GM21825 (cell line): ENCODE results near the gene NXPE1.

Experiments
- ATAC-seq: cut with Tn5 transposase; IDR thresholded peaks from one replicate; pipeline ENCODE4 v1.9.1; 2021; ENCODE audit warnings: mild to moderate bottlenecking, moderate library complexity; ENCODE audit not compliant: unreplicated experiment

NXPE1 gene

DNA sequence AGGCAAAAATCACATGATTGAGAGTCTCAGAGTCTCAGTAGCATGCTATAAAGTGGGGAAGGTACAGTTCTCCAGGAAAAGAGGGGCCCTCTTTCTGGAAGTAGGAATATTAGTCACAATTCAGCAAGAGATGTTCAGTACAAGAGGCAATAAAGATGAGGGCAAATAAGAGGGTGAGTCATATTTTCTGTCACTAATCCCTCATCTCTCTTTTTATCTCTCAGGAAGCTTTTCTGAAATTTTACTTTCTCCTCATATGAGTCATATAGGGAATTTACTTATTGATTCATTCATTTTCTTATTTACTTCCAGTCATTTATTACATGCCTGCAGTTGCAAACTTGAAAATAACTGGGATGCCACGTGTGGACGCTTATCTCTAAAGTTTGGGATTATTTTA lies 3.4 kb upstream of the NXPE1 start:
- no peak for ATAC-seq

DNA sequence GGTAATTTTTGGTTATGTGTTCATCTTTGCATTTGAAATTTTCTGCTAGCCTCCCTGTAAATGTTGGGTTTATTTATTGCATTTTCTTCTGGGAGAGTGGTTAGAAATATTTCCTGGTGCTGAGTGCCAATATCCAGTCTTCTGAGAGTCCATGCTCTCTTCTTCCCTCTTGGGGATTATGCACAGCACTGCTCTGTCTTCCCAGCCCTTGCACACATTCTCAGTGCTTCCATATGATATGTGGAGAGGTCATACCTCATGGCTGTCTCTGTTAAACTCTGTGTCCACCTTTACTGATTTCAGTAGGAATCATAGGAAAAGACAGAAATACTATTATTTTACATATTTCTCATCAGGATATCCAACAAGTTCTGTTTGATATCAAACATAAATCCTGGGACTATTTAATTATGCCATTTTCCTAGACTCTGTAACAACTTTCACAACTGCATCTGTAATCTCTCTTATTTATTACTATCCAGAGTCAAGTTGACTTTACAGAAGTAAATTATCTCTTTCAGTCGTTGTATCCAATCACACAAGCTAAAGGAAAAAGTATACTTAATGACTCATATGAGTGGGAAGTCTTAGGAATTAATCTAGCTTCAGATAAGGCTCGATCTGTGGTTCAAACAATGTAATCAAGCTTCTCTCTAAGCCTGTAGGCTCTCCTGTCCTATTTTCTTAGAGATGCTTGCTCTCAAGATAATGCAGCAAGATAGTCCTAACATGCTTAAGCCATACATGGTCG lies 2.7 kb upstream of the NXPE1 start:
- no peak for ATAC-seq

DNA sequence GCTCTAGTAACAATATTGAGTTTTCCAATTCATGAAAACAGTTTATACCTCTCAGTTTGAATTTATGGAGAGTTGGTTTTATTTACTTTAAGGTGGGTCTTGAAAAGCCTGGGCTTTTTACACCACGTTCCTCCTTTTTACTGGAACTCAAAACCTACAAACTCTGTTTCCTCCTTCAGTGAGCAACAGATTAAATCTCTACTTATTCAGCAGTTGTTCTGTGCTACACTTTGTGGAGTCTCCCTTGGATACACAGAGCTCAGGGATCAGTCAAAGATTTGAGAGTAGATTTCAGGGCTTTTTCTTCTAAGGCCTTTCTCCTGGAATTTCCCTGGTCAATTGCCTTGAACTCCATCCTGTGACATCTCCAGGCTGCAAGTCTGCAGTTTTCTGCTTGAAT lies 3.5 kb downstream of the NXPE1 start:
- no peak for ATAC-seq

DNA sequence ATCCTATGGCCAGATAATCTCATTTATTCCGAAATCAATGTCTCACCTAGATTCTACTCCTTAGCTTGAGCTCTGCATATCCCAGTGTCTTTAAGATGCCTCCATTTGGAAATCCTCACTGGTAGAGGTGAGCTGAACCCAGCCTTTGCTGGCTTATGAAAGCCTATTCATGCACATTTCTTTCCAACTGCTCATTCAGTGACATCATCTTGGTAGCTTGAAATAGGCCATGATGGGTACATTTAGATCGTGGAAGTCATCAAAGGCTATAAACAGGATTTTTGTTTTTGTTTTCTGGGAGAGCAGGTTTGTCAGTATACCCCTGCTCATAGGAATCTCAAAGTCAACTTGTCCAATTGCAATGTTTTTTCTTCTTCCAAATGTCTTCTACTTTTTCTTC lies 6.0 kb downstream of the NXPE1 start:
- no peak for ATAC-seq

DNA sequence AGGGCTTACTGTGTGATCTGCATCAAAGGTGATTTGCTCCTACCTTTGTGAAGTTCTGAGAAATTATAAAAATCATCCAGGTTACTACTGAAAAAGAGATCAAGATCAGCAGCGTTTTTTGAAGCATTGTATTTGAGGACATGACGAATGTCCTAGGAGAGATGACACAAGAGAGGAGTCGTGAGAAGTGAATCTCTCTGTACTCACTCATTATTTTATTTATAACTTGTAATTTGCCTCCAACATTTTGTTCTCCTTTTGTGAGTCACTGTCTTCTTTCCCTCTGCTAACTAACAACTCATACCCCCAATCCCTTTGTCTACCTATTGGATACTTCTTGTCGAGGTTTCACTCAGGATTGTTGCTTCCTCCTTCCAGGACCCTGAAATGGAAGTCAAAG lies 8.6 kb downstream of the NXPE1 start:
- ATAC-seq = no peak

DNA sequence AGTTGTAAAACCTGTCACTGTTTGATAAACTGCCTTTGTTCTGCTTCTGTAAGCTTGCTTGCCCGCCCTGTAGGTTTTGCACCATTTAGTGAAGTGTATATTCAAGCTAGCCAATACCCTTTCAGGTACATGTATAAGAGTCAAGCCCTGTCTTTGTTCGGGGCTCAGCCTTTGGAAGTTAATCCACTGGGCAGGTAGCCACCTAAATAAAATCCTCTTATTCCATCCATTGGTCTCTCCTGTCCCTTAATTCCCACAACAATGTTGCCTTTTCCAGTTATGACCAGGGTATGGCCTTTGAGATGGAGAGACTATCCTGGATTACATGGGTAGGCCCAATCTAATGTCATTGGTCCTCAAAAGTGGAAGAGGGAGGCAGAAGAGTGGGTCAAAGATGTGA lies 34.0 kb downstream of the NXPE1 start:
- no peak for ATAC-seq

GRCh38 chr11:114524122-114524521 lies 35.6 kb downstream of the NXPE1 start:
- no peak for ATAC-seq

- no peak for ATAC-seq
Measured at GRCh38 chr11:114522818-114523217, 36.9 kb downstream of the NXPE1 start.

GRCh38 chr11:114511538-114511937 lies 48.1 kb downstream of the NXPE1 start:
- ATAC-seq = no peak

- no peak for ATAC-seq
Measured at GRCh38 chr11:114511079-114511478, 48.6 kb downstream of the NXPE1 start.

DNA sequence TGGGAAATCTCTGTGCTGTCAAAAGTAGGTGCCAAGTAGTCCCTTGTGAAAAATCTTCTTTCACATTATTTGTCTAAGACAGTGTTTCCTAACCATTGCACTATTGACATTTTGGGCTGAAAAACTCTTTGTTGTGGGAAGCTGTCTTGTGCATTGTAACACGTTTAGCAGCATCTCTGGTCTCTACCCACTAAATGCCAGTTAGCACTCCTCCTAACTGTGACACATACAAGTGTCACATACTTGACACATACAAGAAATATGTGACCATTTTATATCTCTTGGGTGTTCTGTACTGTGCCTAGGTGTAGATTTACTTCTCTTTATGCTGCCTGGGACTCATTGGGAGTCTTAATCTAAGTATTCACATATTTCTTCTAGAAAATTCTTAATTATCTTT lies 57.8 kb downstream of the NXPE1 start:
- ATAC-seq = no peak

- no peak for ATAC-seq
Measured at GRCh38 chr11:114499756-114500155, 59.9 kb downstream of the NXPE1 start.

GRCh38 chr11:114496915-114497314 lies 62.8 kb downstream of the NXPE1 start:
- no peak for ATAC-seq

GRCh38 chr11:114483929-114484328 lies 75.8 kb downstream of the NXPE1 start:
- ATAC-seq = no peak

DNA sequence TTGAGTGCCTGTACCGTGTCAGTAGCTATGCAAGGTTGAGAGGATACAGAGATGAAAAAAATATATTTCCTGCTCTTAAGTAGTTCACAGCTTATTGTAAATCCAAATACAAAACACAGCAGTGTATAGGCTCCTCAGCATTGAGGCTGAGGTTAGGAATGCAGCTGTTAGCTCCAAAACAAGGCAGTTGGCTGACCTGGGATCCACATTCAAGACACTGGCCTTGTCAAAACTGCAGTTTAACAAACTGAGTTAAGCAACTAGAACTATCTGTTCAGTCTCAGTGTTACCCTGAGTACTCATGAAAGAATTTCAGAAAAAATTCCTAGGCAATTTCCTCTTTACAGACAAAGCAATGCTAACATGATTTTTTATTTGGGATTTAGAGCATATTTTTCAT lies 77.6 kb downstream of the NXPE1 start:
- no peak for ATAC-seq

DNA sequence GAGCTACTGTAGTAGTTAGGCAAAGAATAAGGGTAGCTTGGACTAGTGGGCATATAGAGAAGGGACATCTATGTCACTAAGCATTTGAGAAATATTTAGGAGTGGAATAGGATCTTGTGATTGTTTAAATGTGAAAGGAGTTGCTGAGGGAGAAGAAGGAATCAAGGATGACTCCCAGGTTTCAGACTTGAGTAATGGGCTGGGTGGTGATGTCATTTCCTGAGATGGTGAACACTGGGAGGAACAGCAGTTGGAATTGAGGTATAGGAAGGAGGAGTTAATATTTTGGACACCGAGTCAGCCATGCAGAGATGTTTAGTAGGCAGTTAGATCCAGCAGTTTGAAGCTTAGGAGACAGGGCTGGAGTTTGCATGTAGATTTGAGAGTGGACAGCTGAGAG lies 80.3 kb downstream of the NXPE1 start:
- no peak for ATAC-seq

DNA sequence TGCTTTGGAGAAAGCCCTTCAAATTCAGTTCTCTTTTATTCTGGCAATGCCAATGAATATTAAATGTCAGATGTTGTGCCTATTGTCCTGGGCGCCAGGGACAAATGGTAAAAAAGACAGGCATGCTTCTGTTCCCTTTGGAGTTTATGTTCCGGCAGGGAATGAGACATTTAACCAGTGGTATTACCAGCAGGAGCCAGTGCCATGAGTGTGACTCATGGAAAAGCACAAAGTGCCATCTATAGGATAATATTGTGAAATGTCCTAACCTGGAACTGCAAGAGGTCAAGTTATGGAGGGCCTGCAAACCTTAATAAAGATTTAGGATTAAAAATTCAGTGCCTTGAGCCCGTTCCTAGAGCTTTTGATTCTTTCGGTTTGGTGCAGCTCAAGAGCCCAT lies 80.9 kb downstream of the NXPE1 start:
- no peak for ATAC-seq

- ATAC-seq = no peak
Measured at GRCh38 chr11:114478001-114478410, 81.7 kb downstream of the NXPE1 start.

DNA sequence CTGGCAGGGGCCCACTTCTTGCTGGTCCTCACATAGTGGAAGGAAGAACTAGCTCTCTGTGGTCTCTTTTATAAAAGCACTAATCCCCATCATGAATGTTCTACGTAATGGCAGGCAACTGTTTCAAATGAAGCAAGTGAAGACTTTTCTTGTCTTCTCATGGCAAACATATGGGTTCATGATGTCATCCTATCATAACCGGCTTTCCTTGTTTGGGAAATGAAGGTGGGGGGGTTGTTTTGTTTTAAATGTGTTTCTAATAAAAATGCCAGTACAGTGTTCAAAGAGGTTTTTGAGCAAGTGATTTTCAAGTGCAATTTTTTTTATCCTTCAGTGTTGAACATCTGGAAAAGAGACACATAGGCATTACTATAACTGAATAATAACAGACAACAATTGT lies 87.0 kb downstream of the NXPE1 start:
- ATAC-seq = no peak
